KMS-11 (cell line): ENCODE data around the gene IGLL5.

Source experiments
- H2AFZ ChIP-seq: fragments of 200-600 bp; sonication (generic); 2 replicates; pipeline ENCODE4 v1.6.1; 2016; ENCODE audit warnings: antibody characterized with exemption, mixed run types, low read depth
- H3K27ac ChIP-seq: fragments of 200-600 bp; sonication (generic); 2 replicates; pipeline ENCODE4 v1.6.1; 2016; ENCODE audit warnings: mild to moderate bottlenecking, mixed run types
- H3K27me3 ChIP-seq: fragments of 200-600 bp; sonication (generic); 2 replicates; pipeline ENCODE4 v1.6.1; 2017; ENCODE audit warnings: mild to moderate bottlenecking, low read depth, mixed run types, moderate library complexity; ENCODE audit not compliant: insufficient read depth
- H3K36me3 ChIP-seq: fragments of 200-600 bp; sonication (generic); 2 replicates; pipeline ENCODE4 v1.6.1; 2017; ENCODE audit warnings: mild to moderate bottlenecking, mixed run types; ENCODE audit not compliant: insufficient read depth
- H3K4me1 ChIP-seq: fragments of 200-600 bp; sonication (generic); 2 replicates; pipeline ENCODE4 v1.6.1; 2016; ENCODE audit warnings: mild to moderate bottlenecking, low read depth, mixed run types; ENCODE audit not compliant: poor library complexity, severe bottlenecking
- H3K4me2 ChIP-seq: fragments of 200-600 bp; sonication (generic); 2 replicates; pipeline ENCODE4 v1.7.0; 2016; ENCODE audit warnings: mild to moderate bottlenecking, mixed run types
- H3K4me3 ChIP-seq: fragments of 200-600 bp; sonication (generic); IDR thresholded peaks from 2 replicates; pipeline ENCODE4 v1.6.1; 2017; ENCODE audit warnings: low read depth, low read length, mixed read lengths; ENCODE audit not compliant: insufficient read depth
- H3K79me2 ChIP-seq: fragments of 200-600 bp; sonication (generic); 2 replicates; pipeline ENCODE4 v1.6.1; 2016; ENCODE audit warnings: low read depth, mixed run types; ENCODE audit not compliant: insufficient read depth
- H3K9ac ChIP-seq: fragments of 200-600 bp; sonication (generic); 2 replicates; pipeline ENCODE4 v1.6.1; 2016; ENCODE audit warnings: mild to moderate bottlenecking, mixed run types
- H4K20me1 ChIP-seq: fragments of 200-600 bp; sonication (generic); 2 replicates; pipeline ENCODE4 v1.6.1; 2016; ENCODE audit warnings: mild to moderate bottlenecking, mixed run types; ENCODE audit not compliant: insufficient read depth
- CTCF ChIP-seq: fragments of 200-600 bp; sonication (generic); conservative IDR thresholded peaks from 2 replicates; pipeline ENCODE4 v1.6.1; 2017; ENCODE audit warnings: low read depth, mild to moderate bottlenecking, antibody characterized with exemption, low read length, moderate library complexity, mixed read lengths

The IGLL5 gene

GRCh38 chr22:22890085-22890484 is 2.5 kb downstream of the IGLL5 start:
- Histone ChIP-seq H3K9ac (no peak overlapping the region; the same call in 1 of the 2 replicates), H3K4me2 (no peak overlapping the region), H3K4me1 (peaks cover 53% of the 10 kb centered on the region), H4K20me1 (no peaks in the 10 kb centered on the region), H3K27ac (peak overlapping the region; percentile 40), H2AFZ (no peak overlapping the region), H3K36me3 (no peaks in the 10 kb centered on the region), H3K79me2 (peaks cover 4% of the 10 kb centered on the region; the same call in 1 of the 2 replicates), H3K4me3 (no peak overlapping the region), H3K27me3 (peaks cover 15% of the 10 kb centered on the region; the same call in 1 of the 2 replicates)
- TF ChIP-seq CTCF, result no peak

GRCh38 chr22:22891139-22891621 is 3.6 kb downstream of the IGLL5 start:
- no peak overlapping the region for H3K4me3 ChIP-seq
- peaks cover 8% of the 10 kb centered on the region; the same call in 1 of the 2 replicates for H3K27me3 ChIP-seq
- peak overlapping the region; percentile 40 for H3K27ac ChIP-seq
- H3K4me1 ChIP-seq, result peaks cover 42% of the 10 kb centered on the region
- no peaks in the 10 kb centered on the region for H4K20me1 ChIP-seq
- no peak overlapping the region for H3K4me2 ChIP-seq
- H2AFZ ChIP-seq, result no peak overlapping the region
- peaks cover 4% of the 10 kb centered on the region; the same call in 1 of the 2 replicates for H3K79me2 ChIP-seq
- TF ChIP-seq CTCF, result no peak
- no peaks in the 10 kb centered on the region for H3K36me3 ChIP-seq
- peak overlapping the region; percentile 41 for H3K9ac ChIP-seq

GRCh38 chr22:22892096-22893052 is 4.8 kb downstream of the IGLL5 start:
- Histone ChIP-seq H3K27ac (peak overlapping the region; percentile 40), H3K27me3 (no peaks in the 10 kb centered on the region; the same call in 1 of the 2 replicates), H3K4me1 (peaks cover 31% of the 10 kb centered on the region), H3K4me2 (no peak overlapping the region; the same call in 1 of the 2 replicates), H3K79me2 (peaks cover 4% of the 10 kb centered on the region; the same call in 1 of the 2 replicates), H2AFZ (no peak overlapping the region), H3K9ac (peak overlapping the region; percentile 41), H3K36me3 (no peaks in the 10 kb centered on the region), H4K20me1 (no peaks in the 10 kb centered on the region), H3K4me3 (no peak overlapping the region)
- no peak for TF ChIP-seq CTCF

- Histone ChIP-seq H2AFZ (no peak overlapping the region), H3K4me2 (no peak overlapping the region), H3K4me1 (peaks cover 32% of the 10 kb centered on the region), H3K4me3 (no peak overlapping the region), H3K36me3 (no peaks in the 10 kb centered on the region), H3K27ac (peak overlapping the region; percentile 40; the same call in 1 of the 2 replicates), H3K27me3 (no peaks in the 10 kb centered on the region; the same call in 1 of the 2 replicates), H3K79me2 (peaks cover 4% of the 10 kb centered on the region; the same call in 1 of the 2 replicates), H4K20me1 (no peaks in the 10 kb centered on the region), H3K9ac (no peak overlapping the region)
- no peak for TF ChIP-seq CTCF
Measured at GRCh38 chr22:22893077-22893805, 5.6 kb downstream of the IGLL5 start.
